A549 (cell line): Measurements from ENCODE around the gene SHISA8. TPM values are rescaled to one million over a fixed set of nuclear protein-coding genes. Genes with fewer than 3 reads are reported as not detected.
"Not testable (repeated sequence)": the region's sequence is repeated elsewhere in the genome, so short reads cannot be mapped to it uniquely, and the experiment has no call there.

Source experiments
- ATAC-seq, 2 experiments: fragments of 200-7000 bp in 1 of 2; fragments of >200 bp in 1 of 2; cut with Nextera tagmentation in 1 of 2; cut with Tn5 transposase in 1 of 2; 3 replicates each; pipeline versions ENCODE4 v1.8.0 to v1.9.1; 2018 to 2020; ENCODE audit warnings: mild to moderate bottlenecking in 1 of 2, moderate library complexity in 1 of 2
- CTCF ChIA-PET: fragments of 300-600 bp; sonication (Branson Sonifier 250); formaldehyde crosslinking; extraction: SDS; loops from one replicate; lab custom pipeline; 2021; ENCODE audit warnings: antibody characterized with exemption, inconsistent platforms; lab: Yijun Ruan, JAX
- POLR2A ChIA-PET: fragments of 350-600 bp; formaldehyde crosslinking; extraction: SDS; loops from one replicate; lab custom pipeline; 2021; ENCODE audit warnings: antibody characterized with exemption, inconsistent platforms; lab: Yijun Ruan, JAX
- DNase-seq, 2 experiments: peaks; one replicate each; pipeline versions ENCODE4 v3.0.0 to v3.0.0-alpha.2; 2011 to 2016; ENCODE audit warnings: low read depth in 1 of 2, low spot score in 1 of 2
- FAIRE-seq: peaks from 2 replicates; lab custom pipeline; 2011; peaks lifted over from hg19 to GRCh38; lab: Jason Lieb, UNC
- H3K27ac ChIP-seq, 2 experiments: fragments of >200 bp; sonication (Bioruptor Twin); formaldehyde crosslinking; 3 replicates each; pipeline ENCODE4 v1.5.1; 2016 to 2017
- H3K4me1 ChIP-seq: fragments of >200 bp; sonication (Bioruptor Twin); formaldehyde crosslinking; 3 replicates; pipeline ENCODE4 v1.6.1; 2016
- H3K4me2 ChIP-seq: fragments of >200 bp; sonication (Bioruptor Twin); formaldehyde crosslinking; 3 replicates; pipeline ENCODE4 v1.6.1; 2016
- H3K4me3 ChIP-seq: fragments of >200 bp; sonication (Bioruptor Twin); formaldehyde crosslinking; 3 replicates; pipeline ENCODE4 v1.5.1; 2016
- H3K9me3 ChIP-seq: fragments of >200 bp; sonication (Bioruptor Twin); formaldehyde crosslinking; 3 replicates; pipeline ENCODE4 v1.6.1; 2016
- BCL3 ChIP-seq: fragments of >200 bp; sonication (Bioruptor Twin); formaldehyde crosslinking; IDR thresholded peaks from 3 replicates; pipeline ENCODE4 v1.6.1; 2016
- CBX2 ChIP-seq: fragments of 200-600 bp; sonication (generic); IDR thresholded peaks from 2 replicates; pipeline ENCODE4 v1.6.1; 2016; ENCODE audit warnings: low read depth, mild to moderate bottlenecking, borderline replicate concordance
- CTCF ChIP-seq: fragments of >200 bp; sonication (Bioruptor Twin); formaldehyde crosslinking; IDR thresholded peaks from 3 replicates; pipeline ENCODE4 v1.5.1; 2016
- ELK1 ChIP-seq: fragments of 150-350 bp; IDR thresholded peaks from 2 replicates; pipeline ENCODE4 v1.6.1; 2014; ENCODE audit warnings: low read depth, mild to moderate bottlenecking, low read length
- FOSB ChIP-seq: fragments of 250-450 bp; sonication (Bioruptor Pico); IDR thresholded peaks from 2 replicates; pipeline ENCODE4 v1.5.0; 2020; ENCODE audit warnings: mild to moderate bottlenecking, moderate library complexity
- FOSL2 ChIP-seq, 2 experiments: fragments of 450-650 bp in 1 of 2; fragments of >200 bp in 1 of 2; sonication (Bioruptor Twin) in 1 of 2; formaldehyde crosslinking; IDR thresholded peaks; 2 replicates each; pipeline versions ENCODE4 v1.5.0 to v1.6.1; 2016 to 2020; ENCODE audit warnings: mild to moderate bottlenecking in 1 of 2, moderate library complexity in 1 of 2
- FOXS1 ChIP-seq: fragments of 250-450 bp; sonication (Bioruptor Pico); IDR thresholded peaks from 2 replicates; pipeline ENCODE4 v1.5.0; 2020; ENCODE audit warnings: mild to moderate bottlenecking, moderate library complexity
- HEYL ChIP-seq: fragments of 250-450 bp; sonication (Bioruptor Pico); IDR thresholded peaks from 2 replicates; pipeline ENCODE4 v1.8.0; 2021; ENCODE audit warnings: mild to moderate bottlenecking, moderate library complexity
- HOXA7 ChIP-seq: fragments of 250-450 bp; sonication (Bioruptor Pico); IDR thresholded peaks from 2 replicates; pipeline ENCODE4 v1.5.0; 2020; ENCODE audit warnings: mild to moderate bottlenecking, moderate library complexity
- HOXB13 ChIP-seq: fragments of 250-450 bp; sonication (Bioruptor Pico); IDR thresholded peaks from 2 replicates; pipeline ENCODE4 v1.5.0; 2020; ENCODE audit warnings: low read depth, mild to moderate bottlenecking, moderate library complexity
- HOXB5 ChIP-seq: fragments of 250-450 bp; sonication (Bioruptor Pico); IDR thresholded peaks from 2 replicates; pipeline ENCODE4 v1.5.0; 2020; ENCODE audit warnings: mild to moderate bottlenecking, moderate library complexity
- MAZ ChIP-seq: fragments of 150-350 bp; IDR thresholded peaks from 2 replicates; pipeline ENCODE4 v1.6.1; 2014; ENCODE audit warnings: antibody characterized with exemption, low read depth, low read length, borderline replicate concordance
- NFE2L2 ChIP-seq: fragments of 150-350 bp; conservative IDR thresholded peaks from 2 replicates; pipeline ENCODE4 v1.6.1; 2014; ENCODE audit warnings: low read length
- NR3C1 ChIP-seq: fragments of >200 bp; sonication (Bioruptor Twin); formaldehyde crosslinking; IDR thresholded peaks from 3 replicates; pipeline ENCODE4 v1.6.1; 2017
- PHF8 ChIP-seq: fragments of 200-600 bp; sonication (generic); IDR thresholded peaks from 2 replicates; pipeline ENCODE4 v1.6.1; 2016; ENCODE audit warnings: low read depth, mild to moderate bottlenecking, antibody characterized with exemption, moderate library complexity, borderline replicate concordance
- POLR2AphosphoS2 ChIP-seq: conservative IDR thresholded peaks from 2 replicates; pipeline ENCODE4 v1.6.1; 2012; ENCODE audit warnings: low read length, improper control_type of control experiment, inconsistent platforms
- RCOR1 ChIP-seq: fragments of 150-350 bp; IDR thresholded peaks from 2 replicates; pipeline ENCODE4 v1.6.1; 2014; ENCODE audit warnings: antibody characterized with exemption, low read length, low read depth
- USF2 ChIP-seq: fragments of 450-650 bp; IDR thresholded peaks from 2 replicates; pipeline ENCODE4 v1.6.1; 2014; ENCODE audit warnings: antibody characterized with exemption
- ZSCAN20 ChIP-seq: fragments of 250-450 bp; sonication (Bioruptor Pico); IDR thresholded peaks from 2 replicates; pipeline ENCODE4 v1.8.0; 2022; ENCODE audit warnings: mild to moderate bottlenecking, moderate library complexity
- WGBS: methylation state at CpG from one replicate; pipeline ENCODE4 v1.1.6; 2017; ENCODE audit errors: missing lambda C conversion rate; 5-methylcytosine and 5-hydroxymethylcytosine counted together
- polyA plus RNA-seq, 4 experiments: library from polyadenylated mRNA; depleted of rRNA in 3 of 4; stranded (reverse); fragments of >200 nt; fragmentation: RNase III in 1 of 4; extraction: RNeasy Plus Mini Kit Qiagen cat#74134 plus additional on column Dnase treatment in 1 of 4; gene quantifications; 2 replicates in 3 of 4; 3 replicates in 1 of 4; pipeline ENCODE4 v1.2.3, GENCODE V29; 2011 to 2017

The SHISA8 gene
- polyA plus RNA-seq, 2 of the 4 experiments (the other 2 are of a cell fraction), result 0.15 TPM; not detected in 1

- TF ChIP-seq USF2 (no peak), CBX2 (no peak), HOXB5 (CRISPR knock-in tag) (no peak), BCL3 (no peak), NR3C1 (no peak), CTCF (no peak), PHF8 (no peak), FOSL2 (IDR thresholded peaks at IDR 0.05) (no peak), FOSL2 (CRISPR knock-in tag; IDR thresholded peaks at IDR 0.05) (no peak), HOXB13 (CRISPR knock-in tag) (no peak), POLR2AphosphoS2 (no peak), ELK1 (no peak), RCOR1 (no peak), MAZ (no peak)
- DNase-seq, result no peak
- 90% methylated on average over 4 of the region's 4 CpGs for WGBS
- CTCF ChIA-PET, result interaction anchor here (1.2 to 2.4 kb wide), 2 partner anchors 8 to 124 kb away, joined by 3 to 5 read pairs; no protein-coding TSS in a partner anchor
- no peak overlapping the region for H3K27ac ChIP-seq
- H3K9me3 ChIP-seq, result no peaks in the 10 kb centered on the region
- POLR2A ChIA-PET, result no interaction called here
- ATAC-seq, result no peak
- H3K4me3 ChIP-seq, result no peak overlapping the region
- no peaks in the 10 kb centered on the region for H3K4me1 ChIP-seq
- FAIRE-seq, result no peak
- H3K4me2 ChIP-seq, result no peak overlapping the region
Measured at GRCh38 chr22:41870786-41871185, 44.1 kb downstream of the SHISA8 start.

- H3K27ac ChIP-seq, H3K4me1 ChIP-seq, H3K9me3 ChIP-seq, CTCF ChIA-PET, H3K4me2 ChIP-seq, FAIRE-seq, DNase-seq, H3K4me3 ChIP-seq, POLR2A ChIA-PET, ATAC-seq: not testable (repeated sequence)
- WGBS, result 86% methylated on average over 1 of the region's 1 CpG
Measured at GRCh38 chr22:41870081-41870480, 44.8 kb downstream of the SHISA8 start.

- Histone ChIP-seq H3K27ac (no peak overlapping the region), H3K4me1 (no peaks in the 10 kb centered on the region), H3K4me2 (no peak overlapping the region), H3K9me3 (no peaks in the 10 kb centered on the region), H3K4me3 (no peak overlapping the region)
- no peak for DNase-seq
- no peak for ATAC-seq
- ChIA-PET POLR2A (no interaction called here), CTCF (interaction anchor here (0.8 to 2.8 kb wide), 3 partner anchors 9 to 73 kb away, joined by 3 to 9 read pairs (median 3); no protein-coding TSS in a partner anchor)
- WGBS, result 97% methylated on average over 7 of the region's 10 CpGs
- TF ChIP-seq PHF8 (no peak), NFE2L2 (no peak), FOXS1 (CRISPR knock-in tag) (no peak), ZSCAN20 (CRISPR knock-in tag) (no peak), HOXA7 (CRISPR knock-in tag) (no peak), CTCF (no peak), HEYL (CRISPR knock-in tag) (no peak), FOSB (no peak)
- FAIRE-seq, result no peak
Measured at GRCh38 chr22:41868556-41868955, 46.3 kb downstream of the SHISA8 start.
